ENCODE results near the gene CLDND2.
A peak's percentile ranks its signal among the peaks of the same experiment; 100 is the strongest.

Gene CLDND2

DNA sequence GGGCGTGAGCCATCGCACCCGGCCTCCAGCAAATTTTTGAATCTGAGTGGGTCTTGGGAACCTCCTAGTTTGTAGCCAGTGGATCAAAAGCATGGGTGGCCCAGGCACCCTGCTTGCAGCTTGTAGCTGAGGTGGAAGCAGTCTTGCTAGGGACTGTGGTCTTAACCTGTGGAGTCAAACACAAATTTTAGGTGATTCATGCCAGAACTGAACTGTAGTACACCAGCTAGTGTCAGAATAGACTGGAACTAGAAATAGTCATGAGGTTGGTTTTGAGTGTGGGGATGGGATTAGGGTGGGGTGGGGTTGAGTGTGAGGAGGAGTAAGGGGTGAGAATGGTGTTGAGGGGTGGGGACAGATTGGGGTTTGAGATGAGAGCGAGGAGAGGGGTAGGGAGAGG, 13.2 kb upstream of the CLDND2 start:
- DNase-seq (ENCODE audit: low read depth in 1 of 2, low spot score in 1 of 2) = no peak

DNA sequence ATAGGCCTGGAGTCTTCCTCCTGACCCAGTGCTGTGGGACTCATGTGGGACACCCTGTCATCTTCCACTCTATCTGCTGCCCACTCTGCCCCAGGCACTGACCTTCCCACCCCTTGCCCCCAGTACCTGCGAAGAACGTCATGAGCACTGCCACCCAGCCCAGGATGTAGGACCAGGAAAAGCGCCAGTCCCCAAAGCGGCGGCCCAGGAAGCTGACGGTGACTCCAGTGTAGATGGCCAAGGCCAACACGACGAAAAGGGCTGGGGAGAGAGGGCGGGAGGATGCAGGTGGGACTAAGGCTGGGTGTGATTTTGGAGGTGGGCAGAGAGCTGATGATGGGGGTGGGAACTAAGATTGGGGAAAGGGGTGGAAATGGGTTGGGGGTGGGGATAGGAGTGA, 11.6 kb upstream of the CLDND2 start:
- DNase-seq (ENCODE audit: low read depth in 1 of 2, low spot score in 1 of 2) = no peak

DNA sequence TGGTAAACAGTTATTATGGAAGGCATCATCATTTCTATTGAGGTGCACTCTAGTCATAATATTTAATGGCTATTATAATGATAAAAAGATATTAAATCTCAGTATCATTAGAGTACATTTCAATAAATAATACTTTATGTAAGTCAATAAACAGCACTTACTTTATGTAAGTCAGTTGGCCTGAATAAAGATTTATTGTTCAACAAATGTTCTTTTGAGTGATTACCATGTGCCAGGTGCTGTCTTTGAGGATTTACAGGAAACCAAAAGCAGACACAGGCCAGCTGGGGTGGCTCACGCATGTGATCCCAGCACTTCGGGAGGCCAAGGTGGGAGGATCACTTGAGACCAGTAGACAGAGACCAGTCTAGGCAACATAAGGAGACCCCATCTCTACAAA, 8.6 kb upstream of the CLDND2 start:
- DNase-seq (ENCODE audit: low read depth in 1 of 2, low spot score in 1 of 2) = no peak

DNA sequence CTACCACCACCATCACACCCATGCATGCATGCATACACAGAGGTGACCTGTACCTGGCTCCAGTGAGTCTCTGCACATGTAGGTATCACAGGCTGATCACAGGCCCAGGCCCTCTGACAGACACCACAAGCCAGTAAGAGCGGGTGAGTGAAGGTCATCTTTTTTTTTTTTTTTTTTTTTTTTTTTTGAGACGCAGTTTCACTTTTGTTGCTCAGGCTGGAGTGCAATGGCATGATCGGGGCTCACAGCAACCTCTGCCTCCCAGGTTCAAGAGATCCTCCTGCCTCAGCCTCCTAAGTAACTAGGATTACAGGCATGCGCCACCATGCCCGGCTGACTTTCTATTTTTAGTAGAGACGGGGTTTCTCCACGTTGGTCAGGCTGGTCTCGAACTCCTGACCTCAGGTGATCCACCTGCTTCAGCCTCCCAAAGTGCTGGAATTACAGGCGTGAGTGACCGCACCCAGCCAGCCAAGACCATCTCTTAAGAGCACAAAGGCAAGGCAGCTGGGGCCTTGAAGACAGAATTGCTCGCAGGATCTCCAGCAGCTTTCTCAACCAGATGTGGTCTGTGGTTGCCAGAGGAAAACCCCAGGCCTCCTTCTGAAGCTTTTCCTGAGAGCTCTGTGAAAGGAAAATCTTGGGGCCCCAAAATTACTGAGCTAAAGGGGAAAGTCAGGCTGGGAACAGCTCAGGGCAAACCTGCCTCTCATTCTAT, 6.9 kb upstream of the CLDND2 start:
- peak in 1 of 2 donors; percentile 52 for DNase-seq (ENCODE audit: low read depth in 1 of 2, low spot score in 1 of 2)

DNA sequence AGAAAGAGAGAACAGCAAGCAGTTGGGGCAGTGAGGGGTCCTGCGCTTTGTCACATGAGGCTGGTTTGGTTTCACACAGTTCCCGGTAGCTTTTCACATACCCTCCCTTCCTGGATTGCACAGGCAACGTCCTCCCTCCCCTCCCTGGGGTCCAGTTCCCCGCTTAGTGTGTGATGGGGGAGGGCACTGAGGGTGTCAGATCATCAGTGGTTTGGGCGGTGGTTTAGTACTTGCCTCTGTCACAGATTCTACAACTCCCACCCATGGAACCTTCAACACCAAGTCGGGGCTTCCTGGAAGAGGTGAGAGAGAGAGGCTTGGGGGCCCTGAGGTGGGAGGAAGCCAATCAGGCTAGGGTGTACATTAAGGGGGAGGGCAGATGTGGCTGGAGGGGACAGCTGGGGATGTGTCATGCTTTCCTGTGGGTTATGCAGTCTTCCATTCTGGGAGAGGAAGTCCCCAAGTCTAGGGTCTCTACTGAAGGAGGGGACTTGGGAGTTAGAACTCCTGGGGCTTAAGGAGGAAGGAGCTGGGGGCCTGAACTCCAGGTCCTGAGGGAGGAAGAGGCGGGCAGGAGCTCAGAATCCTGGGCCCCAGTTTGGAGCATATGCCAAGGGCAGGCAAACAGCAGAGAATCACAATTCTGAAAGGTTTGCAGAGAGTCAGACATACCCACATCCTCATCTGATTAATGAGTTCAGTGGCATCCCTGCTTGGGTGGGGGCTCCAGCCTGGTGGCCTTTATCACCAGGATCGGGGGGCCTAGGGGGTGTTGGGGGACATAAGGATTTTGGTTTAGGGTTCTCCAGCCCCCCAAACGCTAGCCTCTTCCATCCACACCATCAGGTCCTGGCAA, 4.1 kb upstream of the CLDND2 start, which contains the start of gene NKG7:
Gene NKG7 (minus strand): TSS at position 6 of the 856 bp plus-strand sequence. CDS start 119 bp downstream, outside the sequence.
- DNase-seq (ENCODE audit: low read depth in 1 of 2, low spot score in 1 of 2) = peak in 1 of 2 donors; percentile 79

DNA sequence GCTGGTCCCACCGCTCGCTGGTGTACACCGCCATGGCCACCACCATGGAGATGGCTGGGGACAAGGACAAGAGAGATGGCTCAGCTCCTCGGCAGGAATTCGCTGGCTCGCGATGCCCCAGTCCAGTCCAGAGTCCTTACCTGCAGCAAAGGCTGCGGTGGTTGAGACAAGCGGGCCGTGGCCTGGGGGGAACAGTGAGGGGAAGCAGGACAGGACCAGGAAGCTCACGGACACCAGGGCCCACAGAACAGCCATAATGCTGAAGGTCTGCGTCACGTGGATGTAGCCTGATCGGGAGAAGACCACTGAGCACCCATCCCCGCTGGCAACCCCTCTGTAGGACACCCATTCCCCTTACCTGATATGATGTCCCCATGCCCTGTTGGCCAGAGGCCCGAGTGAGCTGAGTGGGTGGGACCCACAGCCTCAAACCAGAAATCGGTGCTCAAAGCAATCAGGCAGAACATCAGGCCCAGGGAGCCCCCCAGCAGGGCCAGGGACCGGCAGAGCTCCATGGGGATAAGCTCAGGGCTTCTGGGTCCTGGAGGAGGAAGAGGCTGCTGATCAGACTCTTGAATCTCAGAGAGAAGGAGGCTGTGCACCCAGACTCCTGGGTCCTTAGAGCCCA, 3.3 kb upstream of the CLDND2 start:
- DNase-seq (ENCODE audit: low read depth in 1 of 2, low spot score in 1 of 2) = no peak

DNA sequence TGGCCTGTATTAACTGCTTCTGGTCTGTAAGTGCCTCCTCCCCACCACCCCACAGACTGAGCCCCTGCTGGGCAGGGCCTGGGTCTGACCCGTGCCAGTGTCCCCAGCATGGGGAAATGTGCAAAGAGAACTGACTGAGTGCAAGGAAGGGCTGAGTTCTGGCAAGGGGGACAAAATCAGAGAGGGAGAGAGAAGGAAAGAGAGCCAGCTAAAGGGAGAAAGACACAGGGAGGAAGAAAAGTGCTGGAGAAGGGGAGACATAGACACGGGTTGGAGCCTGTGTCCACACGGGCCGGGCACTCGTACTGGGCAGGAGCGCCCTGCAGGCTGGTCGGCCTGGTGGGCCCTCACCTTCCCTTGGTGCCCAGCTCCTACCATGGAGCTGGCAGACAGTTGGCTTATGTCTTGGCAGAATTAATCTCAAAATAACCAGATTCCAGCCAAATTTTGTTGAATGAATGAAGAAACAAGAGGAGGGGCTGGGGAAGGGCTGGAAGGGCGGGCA, 2.4 kb upstream of the CLDND2 start:
- DNase-seq (ENCODE audit: low read depth in 1 of 2, low spot score in 1 of 2) = no peak

DNA sequence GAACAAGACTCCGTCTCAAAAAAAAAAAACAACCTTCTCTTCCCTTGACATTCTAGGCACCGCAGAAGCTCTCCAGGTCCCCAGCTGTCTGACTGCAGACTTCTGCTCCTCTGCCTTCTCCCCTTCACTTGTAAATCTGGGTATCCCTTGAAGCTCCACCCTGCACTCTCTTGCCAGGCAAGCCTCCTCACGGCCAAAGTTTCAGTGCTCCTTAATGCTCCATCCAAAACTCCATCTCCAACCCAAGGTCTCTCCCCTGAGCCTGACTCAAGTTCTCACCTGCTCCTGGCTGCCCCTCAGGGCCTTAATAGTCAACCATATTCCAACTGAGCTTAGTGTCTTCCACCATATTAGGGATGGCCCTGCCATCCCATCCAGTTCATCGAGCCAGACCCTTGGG, 1.4 kb upstream of the CLDND2 start:
- DNase-seq (ENCODE audit: low read depth in 1 of 2, low spot score in 1 of 2) = no peak

DNA sequence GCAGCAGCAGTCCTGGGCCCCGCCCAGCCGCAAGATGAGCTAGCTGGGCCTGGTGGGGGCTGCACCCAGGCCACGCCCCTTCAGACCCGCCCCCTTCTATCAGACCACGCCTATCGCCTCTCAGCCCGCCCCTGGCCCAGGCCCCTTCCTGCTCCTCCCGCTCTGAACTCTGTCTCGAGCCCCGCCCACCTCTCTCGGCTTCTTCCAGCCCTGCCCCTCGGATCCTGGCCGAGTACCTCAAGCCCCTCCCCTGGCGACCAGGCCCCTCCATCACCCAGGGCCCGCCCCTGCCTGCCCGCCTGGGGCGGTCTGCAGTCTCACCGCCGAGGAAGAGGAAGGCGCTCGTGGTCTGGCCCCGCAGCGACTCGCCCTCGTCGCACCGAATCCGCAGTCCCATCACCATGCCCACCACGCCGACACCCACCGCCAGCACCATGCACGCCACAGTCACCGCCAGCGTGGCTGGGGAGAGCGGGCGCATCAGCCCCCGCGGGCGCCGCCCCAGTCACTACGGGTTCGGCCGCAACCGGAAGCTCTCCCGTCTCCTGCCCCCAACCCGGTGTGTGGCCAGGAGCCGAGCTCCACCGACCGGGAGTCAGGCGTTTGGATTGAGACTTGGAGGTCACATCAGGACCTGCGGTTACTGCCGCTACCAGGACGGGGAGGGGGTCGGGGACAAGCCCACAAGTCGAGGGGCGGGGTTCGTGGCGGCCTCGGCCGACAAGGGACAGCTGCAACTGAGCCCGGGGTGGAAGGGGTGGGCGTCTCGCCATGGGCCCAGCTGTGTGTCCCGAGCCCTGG, 1.0 kb downstream of the CLDND2 start:
- peak; percentile 96 to 98 for DNase-seq (ENCODE audit: low read depth in 1 of 2, low spot score in 1 of 2)

DNA sequence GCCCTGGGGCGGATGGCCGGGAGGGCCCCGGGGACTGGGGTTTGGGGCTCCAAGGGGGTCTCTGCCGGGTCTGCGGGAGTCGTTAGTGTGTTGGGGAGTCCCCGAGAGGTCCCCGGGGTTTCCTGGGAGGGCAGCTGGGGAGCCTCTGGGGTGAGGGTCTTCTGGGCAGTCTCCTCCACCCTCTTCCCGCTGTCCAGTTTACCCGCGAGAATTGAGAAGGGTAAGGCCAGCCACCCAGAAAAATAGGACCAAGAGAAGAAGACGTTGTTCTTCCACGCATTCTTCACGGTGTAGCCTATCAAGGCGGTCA, 1.6 kb downstream of the CLDND2 start:
- DNase-seq (ENCODE audit: low read depth in 1 of 2, low spot score in 1 of 2) = peak in 1 of 2 donors; percentile 22

DNA sequence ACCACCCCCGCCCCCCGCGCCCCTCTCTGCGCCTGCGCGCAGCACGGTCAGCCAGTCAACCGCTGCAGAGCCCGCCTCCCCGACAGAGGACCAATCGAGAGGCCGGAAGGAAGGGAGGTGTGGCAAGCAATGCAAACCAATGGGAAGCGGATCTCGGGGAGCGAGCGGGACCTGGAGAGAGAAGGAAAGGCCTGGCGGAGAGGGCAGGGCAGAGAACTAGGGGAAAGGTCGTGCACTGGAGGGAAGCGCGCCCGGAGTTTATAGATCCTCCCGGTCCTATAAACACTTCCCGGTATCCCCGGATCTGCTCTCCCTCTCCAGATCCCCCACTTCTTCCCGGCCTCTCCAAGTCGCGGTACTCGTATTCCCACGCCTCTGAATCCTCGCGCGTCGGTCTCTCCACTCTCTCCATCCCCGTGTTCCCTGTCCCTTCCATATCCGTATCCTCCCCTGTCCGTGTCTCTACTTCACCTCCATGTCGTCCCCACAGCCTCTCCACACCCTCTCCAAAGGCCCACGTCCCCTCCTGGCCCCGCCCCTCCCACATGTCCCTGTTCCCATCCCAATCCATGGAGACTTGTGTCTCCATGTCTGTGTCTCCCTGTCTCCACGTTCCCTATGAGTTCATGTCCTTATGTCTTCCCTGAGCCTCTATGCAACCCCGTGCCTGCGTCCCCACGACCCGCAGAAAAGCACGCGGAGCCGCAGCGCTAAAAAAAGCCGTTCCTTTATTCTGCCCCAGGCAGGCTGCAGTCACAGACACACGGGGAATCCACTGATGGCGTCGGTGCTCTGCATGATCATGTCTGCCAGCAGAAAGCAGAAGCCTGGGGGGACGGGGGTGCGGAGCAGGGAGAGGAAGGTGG, 2.2 kb downstream of the CLDND2 start:
- DNase-seq (ENCODE audit: low read depth in 1 of 2, low spot score in 1 of 2) = peak; percentile 82 to 93

DNA sequence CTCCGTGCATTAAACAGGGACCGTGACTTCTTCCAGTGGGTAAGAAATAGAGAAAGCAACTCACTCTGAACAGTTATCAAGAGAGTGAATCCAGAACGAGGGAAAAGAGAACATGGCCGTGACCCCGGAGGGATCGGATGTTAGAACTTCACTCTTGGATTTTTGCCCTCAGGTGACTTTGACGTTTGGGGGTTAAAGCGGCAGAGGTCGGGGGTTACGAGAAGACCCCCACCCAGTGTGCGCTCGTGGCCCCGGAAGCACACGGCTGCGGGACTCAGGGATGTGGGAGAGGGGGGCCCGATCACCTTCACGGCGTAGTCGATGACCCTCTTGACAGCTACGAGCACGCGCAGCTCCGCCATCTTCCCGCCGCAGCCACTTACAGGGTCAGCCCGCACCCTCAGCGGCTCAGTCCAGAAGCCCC, 2.8 kb downstream of the CLDND2 start, which contains the start of gene ETFB:
Gene ETFB (minus strand): TSS at position 424 of the 424 bp plus-strand sequence. CDS start 62 bp downstream, at position 362.
- no peak for DNase-seq (ENCODE audit: low read depth in 1 of 2, low spot score in 1 of 2)

DNA sequence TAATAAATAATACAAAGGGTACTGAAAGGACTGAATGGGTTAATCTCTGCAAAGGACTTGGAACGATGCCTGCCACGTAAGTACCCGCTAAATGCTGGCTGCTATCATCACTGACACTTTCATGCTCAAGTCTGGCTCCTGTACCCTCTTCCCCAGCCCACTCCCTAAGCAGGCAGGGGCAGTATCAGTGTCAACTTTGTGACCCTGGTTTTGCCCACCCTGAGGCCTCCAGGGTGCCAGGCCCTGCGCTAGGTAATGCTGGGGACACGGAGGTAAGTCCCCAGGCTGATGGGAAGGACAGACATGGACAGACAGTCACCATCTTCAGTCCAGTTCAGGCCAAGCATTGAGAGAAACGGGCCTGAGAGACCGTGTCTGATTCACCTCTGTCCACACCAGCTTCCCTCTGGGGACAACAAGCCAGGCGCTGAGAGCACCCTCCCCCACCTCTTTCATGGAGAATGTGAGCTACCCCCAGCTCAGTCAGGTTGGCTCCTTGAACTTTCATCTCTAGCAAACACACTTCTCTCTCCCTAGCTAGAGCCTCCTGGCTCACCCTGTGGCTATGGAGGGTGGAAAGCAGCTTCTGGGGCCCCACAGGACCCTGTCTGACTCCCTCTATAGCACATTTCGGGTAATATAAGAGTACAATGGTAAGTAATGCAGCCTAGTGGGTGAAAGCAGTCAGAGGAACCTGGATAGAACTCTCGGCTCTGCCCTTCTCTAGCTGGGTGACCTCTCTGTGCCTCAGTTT, 3.4 kb downstream of the CLDND2 start:
- no peak for DNase-seq (ENCODE audit: low read depth in 1 of 2, low spot score in 1 of 2)

DNA sequence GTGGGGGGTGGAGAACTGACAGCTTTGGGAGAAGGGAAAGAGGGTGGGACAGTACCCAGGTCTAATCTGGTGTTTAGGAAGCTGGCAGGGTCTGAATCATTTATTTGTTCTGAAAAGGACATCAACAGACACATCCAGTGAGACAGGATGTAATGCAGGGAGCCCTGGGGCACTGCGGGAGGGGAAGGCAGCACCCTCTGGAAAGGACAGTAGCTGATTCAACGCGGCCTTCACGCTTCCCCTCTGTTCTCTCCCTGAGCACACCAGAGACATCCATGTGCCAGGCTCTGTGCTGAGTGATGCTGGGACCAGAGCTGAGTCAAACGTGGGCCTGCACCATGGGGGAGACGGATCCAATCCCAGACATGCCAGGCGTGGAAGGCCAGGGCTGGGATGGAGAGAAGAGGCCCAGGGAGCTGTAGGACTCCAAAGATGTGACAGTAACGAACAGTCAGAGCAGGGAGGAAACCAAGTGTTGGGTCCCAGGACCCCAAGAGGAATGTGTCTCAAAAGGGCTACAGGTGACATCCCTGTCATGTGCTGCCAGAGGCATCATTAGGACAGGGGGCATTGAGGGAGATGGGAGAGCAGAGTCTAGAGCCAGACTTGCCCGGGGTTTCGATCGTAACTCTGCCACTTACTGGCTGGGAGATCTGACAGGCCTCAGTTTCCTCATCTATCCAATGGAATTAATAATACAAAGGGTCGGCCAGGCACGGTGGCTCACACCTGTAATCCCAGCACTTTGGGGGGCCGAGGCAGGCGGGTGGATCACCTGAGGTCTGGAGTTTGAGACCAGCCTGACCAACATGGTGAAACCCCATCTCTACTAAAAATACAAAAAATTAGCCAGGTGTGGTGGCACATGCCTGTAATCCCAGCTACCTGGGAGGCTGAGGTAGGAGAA, 4.3 kb downstream of the CLDND2 start:
- DNase-seq (ENCODE audit: low read depth in 1 of 2, low spot score in 1 of 2) = no peak

DNA sequence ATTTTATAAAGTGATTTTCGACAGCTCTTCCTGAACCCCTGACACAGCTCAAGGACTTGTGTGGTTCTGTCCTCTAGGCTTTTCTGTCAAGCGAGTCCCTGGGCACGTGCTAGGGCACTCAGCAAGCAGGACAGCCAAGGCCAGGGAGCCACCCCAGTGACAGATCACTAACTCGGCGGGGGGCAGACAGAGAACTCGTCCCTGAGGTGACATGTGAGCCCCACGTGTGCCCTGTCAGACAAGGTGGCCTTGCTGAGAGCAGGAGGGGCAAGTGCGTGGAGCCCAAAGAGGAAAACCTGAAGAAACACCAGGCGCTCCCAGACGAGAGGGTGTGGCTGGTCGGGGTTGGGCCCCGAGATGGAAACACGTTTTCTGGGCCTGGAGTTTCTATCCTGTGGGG, 7.6 kb downstream of the CLDND2 start:
- DNase-seq (ENCODE audit: low read depth in 1 of 2, low spot score in 1 of 2) = no peak

DNA sequence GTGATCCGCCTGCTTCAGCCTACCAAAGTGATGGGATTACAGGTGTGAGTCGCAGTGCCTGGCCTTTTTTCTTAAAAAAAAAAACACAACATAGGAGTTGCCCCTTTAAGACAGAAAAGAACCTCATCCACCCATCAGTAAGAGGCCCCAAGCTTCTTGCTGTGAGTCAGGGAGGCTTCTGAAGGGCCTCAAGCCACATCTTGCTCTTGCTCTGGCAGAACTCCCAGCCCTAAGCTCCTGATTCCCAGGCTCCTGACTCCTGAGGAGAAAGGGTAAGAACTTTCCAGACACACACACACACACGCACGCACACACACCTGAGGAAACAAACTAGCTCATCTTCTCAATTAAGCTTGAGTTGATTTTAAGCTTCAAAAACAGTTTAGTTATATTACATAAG, 9.5 kb downstream of the CLDND2 start:
- DNase-seq (ENCODE audit: low read depth in 1 of 2, low spot score in 1 of 2) = no peak

DNA sequence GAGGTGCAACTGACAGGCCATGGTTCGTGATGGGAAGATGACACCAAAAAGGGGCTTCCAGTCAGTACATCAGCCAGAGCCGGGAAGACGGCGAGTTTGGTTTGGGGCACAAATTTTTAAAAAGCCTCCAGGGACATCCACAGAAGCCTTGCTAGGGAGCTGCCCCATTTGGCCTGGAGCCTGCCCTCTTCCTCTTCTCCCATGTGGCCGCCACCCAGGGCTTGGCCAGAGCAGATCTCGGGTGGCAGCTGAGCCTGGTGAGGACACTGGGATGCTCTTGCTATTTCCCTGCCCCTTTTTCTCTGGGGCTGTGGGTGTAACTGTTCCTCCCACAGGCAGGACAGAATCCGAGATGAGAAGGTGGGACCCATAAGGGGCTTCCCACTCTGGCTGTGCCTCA, 10.9 kb downstream of the CLDND2 start:
- DNase-seq (ENCODE audit: low read depth in 1 of 2, low spot score in 1 of 2) = no peak

DNA sequence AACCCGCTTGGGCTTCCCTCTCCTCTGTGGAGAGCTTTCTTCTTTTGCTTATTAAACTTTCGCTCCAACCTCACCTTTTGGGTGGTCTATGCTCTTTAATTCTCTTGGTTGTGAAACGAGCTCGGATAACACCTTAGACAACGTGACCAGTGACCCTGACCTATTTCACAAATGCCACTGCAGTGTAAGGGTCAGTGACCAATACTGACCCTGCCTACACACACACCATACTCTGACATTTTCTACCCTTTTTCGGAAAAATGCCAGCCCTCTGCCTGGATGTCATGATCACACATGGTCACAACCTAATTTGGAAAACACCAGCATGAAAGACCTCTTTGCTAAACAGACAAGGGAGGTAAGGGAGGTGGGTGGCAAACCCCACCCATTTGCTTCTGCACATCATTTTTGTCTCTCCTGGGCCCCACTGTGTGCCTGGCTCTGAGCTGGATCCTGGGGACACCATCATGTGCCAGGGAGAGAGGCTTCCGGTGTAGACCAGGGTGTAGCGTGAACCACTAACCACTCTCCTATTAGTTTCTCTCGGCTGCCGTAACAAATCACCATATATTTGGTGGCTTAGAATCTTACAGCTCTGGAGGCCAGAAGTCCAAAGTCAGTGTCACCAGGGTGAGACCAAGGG, 12.5 kb downstream of the CLDND2 start:
- DNase-seq (ENCODE audit: low read depth in 1 of 2, low spot score in 1 of 2) = no peak

All from activated CD4-positive, alpha-beta T cell treated with anti-CD3 and anti-CD28 coated beads, Interleukin-2, amount 50 U/mL, for 24 hours (primary cell).